ENCODE measurements around the gene WDFY2. TPM values are rescaled to one million over a fixed set of nuclear protein-coding genes. Genes with fewer than 3 reads are reported as not detected.

WDFY2 gene
- total and polyA plus RNA-seq, 2 of the 13 experiments (the other 11 are each of a cell fraction or from before 2014, with no cell fraction given): 22.6 to 27.0 TPM

DNA sequence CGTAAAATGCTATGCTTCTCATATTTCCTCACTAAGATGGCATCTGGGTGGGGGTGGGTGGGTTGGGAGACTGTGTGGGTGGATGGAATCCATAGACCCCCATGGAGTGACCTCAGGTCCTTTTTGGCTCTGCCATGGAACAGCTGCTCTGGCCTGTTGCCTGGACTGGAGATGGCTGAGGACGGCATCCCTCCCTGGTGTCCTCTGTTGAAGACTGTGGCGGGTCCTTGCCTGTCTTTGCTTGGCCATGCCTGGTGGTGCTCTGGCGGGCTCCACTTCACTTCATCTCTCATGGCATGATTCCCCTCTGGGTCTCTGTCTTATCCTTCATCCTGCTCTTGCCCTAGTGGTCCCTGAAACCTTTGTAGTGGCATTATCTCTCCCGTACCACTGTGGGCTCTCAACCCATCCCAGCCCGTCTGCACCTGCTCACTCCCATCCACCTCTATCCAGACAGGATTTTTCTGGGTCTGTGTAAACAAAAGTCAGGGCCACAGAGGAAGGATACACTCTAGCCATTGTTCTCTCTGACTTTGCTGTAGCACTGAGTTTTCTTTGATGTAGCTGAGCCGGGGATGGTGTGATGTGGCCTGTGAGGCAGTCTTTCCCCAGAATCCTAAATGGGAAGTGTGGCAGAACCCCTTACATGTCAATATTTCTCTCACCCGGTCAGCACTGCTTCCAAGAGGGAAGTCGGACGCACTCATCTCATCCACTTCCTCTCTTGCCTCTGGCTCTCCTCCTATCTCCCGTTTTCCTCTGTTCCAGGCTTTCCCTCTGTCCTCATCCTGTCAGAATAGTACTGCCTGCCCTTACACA is 36.1 kb downstream of the WDFY2 start (continued):
- TF ChIP-seq ZKSCAN8 (CRISPR knock-in tag; IDR thresholded peaks at IDR 0.05; ENCODE audit: borderline replicate concordance) (peak; percentile 92; the same call in 1 of the 2 replicates), REXO4 (CRISPR knock-in tag; IDR thresholded peaks at IDR 0.05; ENCODE audit: borderline replicate concordance) (no peak), ZSCAN25 (CRISPR knock-in tag; IDR thresholded peaks at IDR 0.05) (no peak), MAFG (CRISPR knock-in tag; IDR thresholded peaks at IDR 0.05) (no peak), MED8 (CRISPR knock-in tag; IDR thresholded peaks at IDR 0.05; ENCODE audit: insufficient replicate concordance) (no peak), HOXA9 (CRISPR knock-in tag; IDR thresholded peaks at IDR 0.05; ENCODE audit: borderline replicate concordance) (no peak), ZNF383 (CRISPR knock-in tag; IDR thresholded peaks at IDR 0.05; ENCODE audit: borderline replicate concordance) (no peak), SOX13 (IDR thresholded peaks at IDR 0.05) (peak; percentile 90), SOX13 (CRISPR knock-in tag; conservative IDR thresholded peaks at IDR 0.05 in 1 of 2, IDR thresholded peaks at IDR 0.05 in 1 of 2) (peak in 1 of 2 experiments; percentile 99; a peak in 2 of 4 replicates), MEF2D (CRISPR knock-in tag; IDR thresholded peaks at IDR 0.05) (peak; percentile 71; the same call in 1 of the 2 replicates), RXRA (CRISPR knock-in tag; IDR thresholded peaks at IDR 0.05) (peak; percentile 72; the same call in 1 of the 2 replicates), MATR3 (CRISPR knock-in tag; IDR thresholded peaks at IDR 0.05) (no peak), ZNF776 (CRISPR knock-in tag; IDR thresholded peaks at IDR 0.05) (no peak), RFX3 (CRISPR knock-in tag; IDR thresholded peaks at IDR 0.05) (no peak), ZNF781 (CRISPR knock-in tag; IDR thresholded peaks at IDR 0.05; ENCODE audit: borderline replicate concordance, not compliant biosample characterization) (no peak), ZNF75D (CRISPR knock-in tag; IDR thresholded peaks at IDR 0.05; ENCODE audit: borderline replicate concordance) (no peak)
- TF ChIP-seq, protein P1, sequence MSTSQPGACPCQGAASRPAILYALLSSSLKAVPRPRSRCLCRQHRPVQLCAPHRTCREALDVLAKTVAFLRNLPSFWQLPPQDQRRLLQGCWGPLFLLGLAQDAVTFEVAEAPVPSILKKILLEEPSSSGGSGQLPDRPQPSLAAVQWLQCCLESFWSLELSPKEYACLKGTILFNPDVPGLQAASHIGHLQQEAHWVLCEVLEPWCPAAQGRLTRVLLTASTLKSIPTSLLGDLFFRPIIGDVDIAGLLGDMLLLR (CRISPR knock-in tag; IDR thresholded peaks at IDR 0.05): no peak
- TF ChIP-seq, protein P2, sequence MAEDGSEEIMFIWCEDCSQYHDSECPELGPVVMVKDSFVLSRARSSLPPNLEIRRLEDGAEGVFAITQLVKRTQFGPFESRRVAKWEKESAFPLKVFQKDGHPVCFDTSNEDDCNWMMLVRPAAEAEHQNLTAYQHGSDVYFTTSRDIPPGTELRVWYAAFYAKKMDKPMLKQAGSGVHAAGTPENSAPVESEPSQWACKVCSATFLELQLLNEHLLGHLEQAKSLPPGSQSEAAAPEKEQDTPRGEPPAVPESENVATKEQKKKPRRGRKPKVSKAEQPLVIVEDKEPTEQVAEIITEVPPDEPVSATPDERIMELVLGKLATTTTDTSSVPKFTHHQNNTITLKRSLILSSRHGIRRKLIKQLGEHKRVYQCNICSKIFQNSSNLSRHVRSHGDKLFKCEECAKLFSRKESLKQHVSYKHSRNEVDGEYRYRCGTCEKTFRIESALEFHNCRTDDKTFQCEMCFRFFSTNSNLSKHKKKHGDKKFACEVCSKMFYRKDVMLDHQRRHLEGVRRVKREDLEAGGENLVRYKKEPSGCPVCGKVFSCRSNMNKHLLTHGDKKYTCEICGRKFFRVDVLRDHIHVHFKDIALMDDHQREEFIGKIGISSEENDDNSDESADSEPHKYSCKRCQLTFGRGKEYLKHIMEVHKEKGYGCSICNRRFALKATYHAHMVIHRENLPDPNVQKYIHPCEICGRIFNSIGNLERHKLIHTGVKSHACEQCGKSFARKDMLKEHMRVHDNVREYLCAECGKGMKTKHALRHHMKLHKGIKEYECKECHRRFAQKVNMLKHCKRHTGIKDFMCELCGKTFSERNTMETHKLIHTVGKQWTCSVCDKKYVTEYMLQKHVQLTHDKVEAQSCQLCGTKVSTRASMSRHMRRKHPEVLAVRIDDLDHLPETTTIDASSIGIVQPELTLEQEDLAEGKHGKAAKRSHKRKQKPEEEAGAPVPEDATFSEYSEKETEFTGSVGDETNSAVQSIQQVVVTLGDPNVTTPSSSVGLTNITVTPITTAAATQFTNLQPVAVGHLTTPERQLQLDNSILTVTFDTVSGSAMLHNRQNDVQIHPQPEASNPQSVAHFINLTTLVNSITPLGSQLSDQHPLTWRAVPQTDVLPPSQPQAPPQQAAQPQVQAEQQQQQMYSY (CRISPR knock-in tag; IDR thresholded peaks at IDR 0.05): peak; percentile 91
- TF ChIP-seq, protein P3, sequence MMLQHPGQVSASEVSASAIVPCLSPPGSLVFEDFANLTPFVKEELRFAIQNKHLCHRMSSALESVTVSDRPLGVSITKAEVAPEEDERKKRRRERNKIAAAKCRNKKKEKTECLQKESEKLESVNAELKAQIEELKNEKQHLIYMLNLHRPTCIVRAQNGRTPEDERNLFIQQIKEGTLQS (CRISPR knock-in tag; IDR thresholded peaks at IDR 0.05): no peak
- TF ChIP-seq, protein P4, sequence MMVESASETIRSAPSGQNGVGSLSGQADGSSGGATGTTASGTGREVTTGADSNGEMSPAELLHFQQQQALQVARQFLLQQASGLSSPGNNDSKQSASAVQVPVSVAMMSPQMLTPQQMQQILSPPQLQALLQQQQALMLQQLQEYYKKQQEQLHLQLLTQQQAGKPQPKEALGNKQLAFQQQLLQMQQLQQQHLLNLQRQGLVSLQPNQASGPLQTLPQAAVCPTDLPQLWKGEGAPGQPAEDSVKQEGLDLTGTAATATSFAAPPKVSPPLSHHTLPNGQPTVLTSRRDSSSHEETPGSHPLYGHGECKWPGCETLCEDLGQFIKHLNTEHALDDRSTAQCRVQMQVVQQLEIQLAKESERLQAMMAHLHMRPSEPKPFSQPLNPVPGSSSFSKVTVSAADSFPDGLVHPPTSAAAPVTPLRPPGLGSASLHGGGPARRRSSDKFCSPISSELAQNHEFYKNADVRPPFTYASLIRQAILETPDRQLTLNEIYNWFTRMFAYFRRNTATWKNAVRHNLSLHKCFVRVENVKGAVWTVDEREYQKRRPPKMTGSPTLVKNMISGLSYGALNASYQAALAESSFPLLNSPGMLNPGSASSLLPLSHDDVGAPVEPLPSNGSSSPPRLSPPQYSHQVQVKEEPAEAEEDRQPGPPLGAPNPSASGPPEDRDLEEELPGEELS (CRISPR knock-in tag; IDR thresholded peaks at IDR 0.05): peak; percentile 87
- TF ChIP-seq, protein P5, sequence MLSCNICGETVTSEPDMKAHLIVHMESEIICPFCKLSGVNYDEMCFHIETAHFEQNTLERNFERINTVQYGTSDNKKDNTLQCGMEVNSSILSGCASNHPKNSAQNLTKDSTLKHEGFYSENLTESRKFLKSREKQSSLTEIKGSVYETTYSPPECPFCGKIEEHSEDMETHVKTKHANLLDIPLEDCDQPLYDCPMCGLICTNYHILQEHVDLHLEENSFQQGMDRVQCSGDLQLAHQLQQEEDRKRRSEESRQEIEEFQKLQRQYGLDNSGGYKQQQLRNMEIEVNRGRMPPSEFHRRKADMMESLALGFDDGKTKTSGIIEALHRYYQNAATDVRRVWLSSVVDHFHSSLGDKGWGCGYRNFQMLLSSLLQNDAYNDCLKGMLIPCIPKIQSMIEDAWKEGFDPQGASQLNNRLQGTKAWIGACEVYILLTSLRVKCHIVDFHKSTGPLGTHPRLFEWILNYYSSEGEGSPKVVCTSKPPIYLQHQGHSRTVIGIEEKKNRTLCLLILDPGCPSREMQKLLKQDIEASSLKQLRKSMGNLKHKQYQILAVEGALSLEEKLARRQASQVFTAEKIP (CRISPR knock-in tag; IDR thresholded peaks at IDR 0.05; ENCODE audit: borderline replicate concordance): no peak

Measured in HepG2 (cell line).